Right lobe of liver (tissue), 4 donors: ENCODE data around the gene DSE.

Source experiments
- POLR2A ChIP-seq: fragments of 450-650 bp; IDR thresholded peaks from one replicate; pipeline ENCODE4 v1.6.1; 2017; ENCODE audit warnings: antibody characterized with exemption, mild to moderate bottlenecking
- TF ChIP-seq, protein P1 (sequence below), 4 donors: fragments of 200-600 bp in 3 of 4; fragments of 450-650 bp in 1 of 4; IDR thresholded peaks; one replicate each; pipeline versions ENCODE4 v1.5.1 to v1.8.0; 2016 to 2022; ENCODE audit warnings: antibody characterized with exemption in 4 of 4, mild to moderate bottlenecking in 2 of 4
- donor health status: DM: no; HTN: no; CAD: no.
- donor health status: DM: no; HTN: no; CAD: no.
- donor health status: DM: no; HTN: yes; CAD: no.

DNA sequence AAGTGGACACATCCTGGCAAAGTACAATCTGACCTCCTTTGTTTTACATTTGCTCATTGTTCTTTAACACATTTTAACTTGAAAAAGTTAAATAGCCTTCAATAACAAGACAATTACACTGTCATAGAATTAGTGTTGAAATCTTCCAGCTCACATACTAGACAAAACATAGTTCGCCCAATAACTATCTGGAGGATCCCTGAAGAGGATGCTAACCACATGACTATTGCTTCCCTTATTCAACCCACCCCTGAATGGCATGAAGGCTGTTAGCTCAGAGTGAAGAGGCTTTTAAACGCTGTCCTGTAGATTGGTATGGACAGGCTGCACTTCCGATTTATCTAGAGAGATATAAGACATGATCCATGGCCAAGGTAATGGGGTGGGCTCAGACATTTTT, 15.0 kb upstream of the DSE start:
- TF ChIP-seq, protein P1, sequence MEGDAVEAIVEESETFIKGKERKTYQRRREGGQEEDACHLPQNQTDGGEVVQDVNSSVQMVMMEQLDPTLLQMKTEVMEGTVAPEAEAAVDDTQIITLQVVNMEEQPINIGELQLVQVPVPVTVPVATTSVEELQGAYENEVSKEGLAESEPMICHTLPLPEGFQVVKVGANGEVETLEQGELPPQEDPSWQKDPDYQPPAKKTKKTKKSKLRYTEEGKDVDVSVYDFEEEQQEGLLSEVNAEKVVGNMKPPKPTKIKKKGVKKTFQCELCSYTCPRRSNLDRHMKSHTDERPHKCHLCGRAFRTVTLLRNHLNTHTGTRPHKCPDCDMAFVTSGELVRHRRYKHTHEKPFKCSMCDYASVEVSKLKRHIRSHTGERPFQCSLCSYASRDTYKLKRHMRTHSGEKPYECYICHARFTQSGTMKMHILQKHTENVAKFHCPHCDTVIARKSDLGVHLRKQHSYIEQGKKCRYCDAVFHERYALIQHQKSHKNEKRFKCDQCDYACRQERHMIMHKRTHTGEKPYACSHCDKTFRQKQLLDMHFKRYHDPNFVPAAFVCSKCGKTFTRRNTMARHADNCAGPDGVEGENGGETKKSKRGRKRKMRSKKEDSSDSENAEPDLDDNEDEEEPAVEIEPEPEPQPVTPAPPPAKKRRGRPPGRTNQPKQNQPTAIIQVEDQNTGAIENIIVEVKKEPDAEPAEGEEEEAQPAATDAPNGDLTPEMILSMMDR (IDR thresholded peaks at IDR 0.05) = no peak
- TF ChIP-seq POLR2A = no peak
